ENCODE results near the gene CHCHD1. TPM values are rescaled to one million over a fixed set of nuclear protein-coding genes. Genes with fewer than 3 reads are reported as not detected.

The CHCHD1 gene
- total RNA-seq, 1 donor from 2014 or later = 21.1 TPM

- H3K36me3 ChIP-seq = peaks cover 92% of the 10 kb centered on the region
- no peaks in the 10 kb centered on the region for H3K9me3 ChIP-seq
- no peak for TF ChIP-seq CTCF (IDR thresholded peaks at IDR 0.05)
- ATAC-seq (no peak), DNase-seq (no peak)
- intact Hi-C loops (cut with DNase I) = no loop called here
- no peaks in the 10 kb centered on the region for H3K27me3 ChIP-seq (ENCODE audit: low read depth)
- peaks cover 17% of the 10 kb centered on the region for H3K4me1 ChIP-seq
- H3K27ac ChIP-seq = no peak overlapping the region
- no peak overlapping the region for H3K4me3 ChIP-seq
Observed at GRCh38 chr10:73762915-73763314, 18.9 kb upstream of the CHCHD1 start.

- peaks cover 96% of the 10 kb centered on the region for H3K36me3 ChIP-seq
Observed at GRCh38 chr10:73763343-73763742, 18.5 kb upstream of the CHCHD1 start.

GRCh38 chr10:73765066-73765465 is 16.8 kb upstream of the CHCHD1 start:
- no peaks in the 10 kb centered on the region for H3K9me3 ChIP-seq
- H3K4me3 ChIP-seq = no peak overlapping the region
- H3K36me3 ChIP-seq = peaks cover 100% of the 10 kb centered on the region
- ATAC-seq = no peak
- peaks cover 3% of the 10 kb centered on the region for H3K4me1 ChIP-seq
- TF ChIP-seq CTCF (IDR thresholded peaks at IDR 0.05) = no peak
- H3K27ac ChIP-seq = no peak overlapping the region
- intact Hi-C loops (cut with DNase I) = no loop called here
- no peak for DNase-seq
- no peaks in the 10 kb centered on the region for H3K27me3 ChIP-seq (ENCODE audit: low read depth)

More at GRCh38 chr10:73763343-73763742, 18.5 kb upstream of the CHCHD1 start:
- Histone ChIP-seq H3K9me3 (no peaks in the 10 kb centered on the region), H3K27me3 (ENCODE audit: low read depth) (no peaks in the 10 kb centered on the region), H3K27ac (no peak overlapping the region), H3K4me3 (no peak overlapping the region), H3K4me1 (peaks cover 13% of the 10 kb centered on the region)
- DNase-seq = no peak
- ATAC-seq = no peak
- intact Hi-C loops (cut with DNase I) = no loop called here
- no peak for TF ChIP-seq CTCF (IDR thresholded peaks at IDR 0.05)

- no peak for ATAC-seq
- intact Hi-C loops (cut with DNase I) = no loop called here
Observed at GRCh38 chr10:73768881-73769280, 13.0 kb upstream of the CHCHD1 start.

GRCh38 chr10:73769396-73769795 is 12.5 kb upstream of the CHCHD1 start:
- DNase-seq = no peak
- Histone ChIP-seq H3K27me3 (ENCODE audit: low read depth) (no peaks in the 10 kb centered on the region), H3K9me3 (no peaks in the 10 kb centered on the region), H3K36me3 (peaks cover 73% of the 10 kb centered on the region), H3K27ac (no peak overlapping the region), H3K4me3 (no peak overlapping the region), H3K4me1 (peaks cover 21% of the 10 kb centered on the region)
- intact Hi-C loops (cut with DNase I) = no loop called here
- no peak for TF ChIP-seq CTCF (IDR thresholded peaks at IDR 0.05)
- ATAC-seq = no peak

More at GRCh38 chr10:73768881-73769280, 13.0 kb upstream of the CHCHD1 start:
- no peak overlapping the region for H3K27ac ChIP-seq
- peaks cover 78% of the 10 kb centered on the region for H3K36me3 ChIP-seq
- H3K9me3 ChIP-seq = no peaks in the 10 kb centered on the region
- no peak for TF ChIP-seq CTCF (IDR thresholded peaks at IDR 0.05)
- H3K4me1 ChIP-seq = peaks cover 16% of the 10 kb centered on the region
- no peak overlapping the region for H3K4me3 ChIP-seq
- DNase-seq = no peak
- no peaks in the 10 kb centered on the region for H3K27me3 ChIP-seq (ENCODE audit: low read depth)
